Neural progenitor cell (in vitro differentiated cells): ENCODE measurements around the gene UFSP2. TPM values are rescaled to one million over a fixed set of nuclear protein-coding genes. Genes with fewer than 3 reads are reported as not detected.

Source experiments
- DNase-seq: peaks from one replicate; pipeline ENCODE4 v3.0.0-alpha.2; 2016; ENCODE audit warnings: low spot score
- H2AFZ ChIP-seq: fragments of 200-600 bp; sonication (generic); replicated peaks from 2 replicates; pipeline ENCODE4 v1.6.1; 2016; ENCODE audit warnings: antibody characterized with exemption
- H3F3A ChIP-seq: fragments of 200-600 bp; sonication (generic); 2 replicates; pipeline ENCODE4 v1.6.1; 2016; ENCODE audit warnings: antibody characterized with exemption, low read depth
- H3K27ac ChIP-seq: fragments of 200-600 bp; sonication (generic); 2 replicates; pipeline ENCODE4 v1.5.1; 2016; ENCODE audit warnings: mild to moderate bottlenecking
- H3K27me3 ChIP-seq: fragments of 200-600 bp; sonication (generic); 2 replicates; pipeline ENCODE4 v1.6.1; 2016; ENCODE audit warnings: mild to moderate bottlenecking, moderate library complexity
- H3K36me3 ChIP-seq: fragments of 200-600 bp; sonication (generic); 2 replicates; pipeline ENCODE4 v1.5.1; 2016
- H3K4me1 ChIP-seq: fragments of 200-600 bp; sonication (generic); 2 replicates; pipeline ENCODE4 v1.6.1; 2016; ENCODE audit warnings: mixed run types
- H3K4me2 ChIP-seq: fragments of 200-600 bp; sonication (generic); 2 replicates; pipeline ENCODE4 v1.6.1; 2016
- H3K4me3 ChIP-seq: fragments of 200-600 bp; sonication (generic); 2 replicates; pipeline ENCODE4 v1.5.1; 2016
- H3K79me2 ChIP-seq: fragments of 200-600 bp; sonication (generic); 2 replicates; pipeline ENCODE4 v1.6.1; 2016; ENCODE audit warnings: low read depth
- H3K9ac ChIP-seq: fragments of 200-600 bp; sonication (generic); 2 replicates; pipeline ENCODE4 v1.6.1; 2016
- H3K9me3 ChIP-seq: fragments of 200-600 bp; sonication (generic); 2 replicates; pipeline ENCODE4 v1.5.1; 2016; ENCODE audit warnings: low read depth
- H4K20me1 ChIP-seq: fragments of 200-600 bp; sonication (generic); 2 replicates; pipeline ENCODE4 v1.6.1; 2016; ENCODE audit warnings: low read depth
- H3K27ac Mint-ChIP-seq: 3 replicates; pipeline ENCODE4 v1.8.0; 2021; ENCODE audit warnings: mixed read lengths
- H3K27me3 Mint-ChIP-seq: 2 replicates; pipeline ENCODE4 v1.8.0; 2022; ENCODE audit warnings: low read depth, mild to moderate bottlenecking, inconsistent platforms, moderate library complexity, mixed read lengths; ENCODE audit not compliant: insufficient read depth
- H3K36me3 Mint-ChIP-seq: 3 replicates; pipeline ENCODE4 v1.8.0; 2021; ENCODE audit warnings: mixed read lengths
- H3K4me1 Mint-ChIP-seq: 3 replicates; pipeline ENCODE4 v1.8.0; 2021; ENCODE audit warnings: mixed read lengths
- H3K4me3 Mint-ChIP-seq: 3 replicates; pipeline ENCODE4 v1.8.0; 2021; ENCODE audit warnings: mild to moderate bottlenecking, moderate library complexity, mixed read lengths
- H3K9me3 Mint-ChIP-seq: 3 replicates; pipeline ENCODE4 v1.8.0; 2020; ENCODE audit warnings: mixed read lengths
- EZH2 ChIP-seq: fragments of 200-600 bp; sonication (generic); IDR thresholded peaks from 2 replicates; pipeline ENCODE4 v1.6.1; 2017; ENCODE audit warnings: antibody characterized with exemption, mild to moderate bottlenecking, moderate library complexity
- EZH2phosphoT487 ChIP-seq: fragments of 200-600 bp; sonication (generic); IDR thresholded peaks from 2 replicates; pipeline ENCODE4 v1.6.1; 2017; ENCODE audit warnings: antibody characterized with exemption
- total RNA-seq: library from RNA; depleted of rRNA; stranded (reverse); fragments of >200 nt; gene quantifications from 2 replicates; pipeline ENCODE4 v1.2.3, GENCODE V29; 2015; ENCODE audit warnings: low replicate concordance
- TF ChIP-seq, protein P1 (sequence below): fragments of 200-600 bp; sonication (generic); IDR thresholded peaks from 2 replicates; pipeline ENCODE4 v1.5.1; 2017; ENCODE audit warnings: antibody characterized with exemption, mild to moderate bottlenecking

UFSP2 gene
- total RNA-seq, 1 donor from 2014 or later: 56.9 TPM

DNA sequence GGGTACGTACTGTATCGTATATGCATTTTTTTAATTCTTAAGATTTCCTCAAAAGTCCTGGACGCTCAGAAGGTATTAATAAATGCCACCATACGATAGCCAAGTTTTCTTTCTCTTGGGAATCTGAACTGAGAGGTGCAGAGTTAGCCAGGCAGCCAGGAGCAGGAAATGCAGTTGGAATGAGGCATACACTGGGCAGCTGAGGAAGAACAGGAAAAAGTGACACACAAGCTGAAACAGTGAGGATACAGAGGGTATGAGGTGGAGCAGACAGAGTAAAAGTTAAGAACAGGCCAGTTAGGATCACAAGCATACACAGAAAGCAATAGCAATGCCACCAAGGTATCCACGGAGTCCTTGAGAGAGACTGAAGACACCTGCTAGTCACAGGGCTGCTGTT lies 13.4 kb downstream of the UFSP2 start:
- DNase-seq: no peak
- H3K27ac Mint-ChIP-seq: no peak overlapping the region

DNA sequence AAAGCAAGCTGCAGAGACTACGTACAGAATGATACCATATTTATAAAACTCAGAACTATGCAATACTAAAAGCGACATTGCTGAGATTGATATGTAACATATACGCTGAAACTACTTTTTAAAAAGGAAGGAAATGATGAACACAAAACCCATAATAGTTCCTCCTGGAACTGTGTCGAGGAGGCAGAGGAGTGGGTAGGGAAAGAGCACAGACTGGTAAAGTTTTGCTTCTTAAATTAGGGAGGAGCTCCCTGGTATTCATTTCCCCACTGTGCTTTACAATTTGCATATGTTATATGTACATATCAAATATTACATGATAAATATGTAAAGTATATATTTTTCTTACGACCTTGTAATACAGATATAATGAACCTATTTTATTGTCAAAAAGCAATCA lies 13.9 kb downstream of the UFSP2 start:
- no peak overlapping the region for H3K4me2 ChIP-seq
- no peaks in the 10 kb centered on the region for H3K9me3 Mint-ChIP-seq
- no peaks in the 10 kb centered on the region for H3K4me1 ChIP-seq
- no peaks in the 10 kb centered on the region for H3K79me2 ChIP-seq
- no peaks in the 10 kb centered on the region for H3F3A ChIP-seq
- peaks cover 21% of the 10 kb centered on the region for H3K36me3 Mint-ChIP-seq
- H3K9me3 ChIP-seq: peaks cover 5% of the 10 kb centered on the region
- H3K27me3 ChIP-seq: no peaks in the 10 kb centered on the region
- H3K36me3 ChIP-seq: peaks cover 6% of the 10 kb centered on the region
- no peak overlapping the region for H3K4me3 ChIP-seq
- no peak overlapping the region for H3K4me3 Mint-ChIP-seq
- no peak overlapping the region for H3K27ac Mint-ChIP-seq
- no peaks in the 10 kb centered on the region for H4K20me1 ChIP-seq
- TF ChIP-seq, protein P1, sequence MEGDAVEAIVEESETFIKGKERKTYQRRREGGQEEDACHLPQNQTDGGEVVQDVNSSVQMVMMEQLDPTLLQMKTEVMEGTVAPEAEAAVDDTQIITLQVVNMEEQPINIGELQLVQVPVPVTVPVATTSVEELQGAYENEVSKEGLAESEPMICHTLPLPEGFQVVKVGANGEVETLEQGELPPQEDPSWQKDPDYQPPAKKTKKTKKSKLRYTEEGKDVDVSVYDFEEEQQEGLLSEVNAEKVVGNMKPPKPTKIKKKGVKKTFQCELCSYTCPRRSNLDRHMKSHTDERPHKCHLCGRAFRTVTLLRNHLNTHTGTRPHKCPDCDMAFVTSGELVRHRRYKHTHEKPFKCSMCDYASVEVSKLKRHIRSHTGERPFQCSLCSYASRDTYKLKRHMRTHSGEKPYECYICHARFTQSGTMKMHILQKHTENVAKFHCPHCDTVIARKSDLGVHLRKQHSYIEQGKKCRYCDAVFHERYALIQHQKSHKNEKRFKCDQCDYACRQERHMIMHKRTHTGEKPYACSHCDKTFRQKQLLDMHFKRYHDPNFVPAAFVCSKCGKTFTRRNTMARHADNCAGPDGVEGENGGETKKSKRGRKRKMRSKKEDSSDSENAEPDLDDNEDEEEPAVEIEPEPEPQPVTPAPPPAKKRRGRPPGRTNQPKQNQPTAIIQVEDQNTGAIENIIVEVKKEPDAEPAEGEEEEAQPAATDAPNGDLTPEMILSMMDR: no peak
- TF ChIP-seq EZH2phosphoT487 (no peak), EZH2 (no peak)
- H3K4me1 Mint-ChIP-seq: no peaks in the 10 kb centered on the region
- H3K9ac ChIP-seq: no peak overlapping the region
- H2AFZ ChIP-seq: no peak overlapping the region
- H3K27ac ChIP-seq: no peak overlapping the region
- H3K27me3 Mint-ChIP-seq: peaks cover 5% of the 10 kb centered on the region
- no peak for DNase-seq

More for the DNA sequence above, 13.4 kb downstream of the UFSP2 start:
- TF ChIP-seq EZH2: no peak
- TF ChIP-seq, protein P1: no peak
- TF ChIP-seq EZH2phosphoT487: no peak
- peaks cover 23% of the 10 kb centered on the region for H3K36me3 Mint-ChIP-seq
- H3K79me2 ChIP-seq: no peaks in the 10 kb centered on the region
- no peaks in the 10 kb centered on the region for H3K27me3 ChIP-seq
- peaks cover 5% of the 10 kb centered on the region for H3K9me3 ChIP-seq
- H3K4me3 Mint-ChIP-seq: no peak overlapping the region
- no peak overlapping the region for H2AFZ ChIP-seq
- H3K27ac ChIP-seq: no peak overlapping the region
- H3K4me1 ChIP-seq: no peaks in the 10 kb centered on the region
- no peaks in the 10 kb centered on the region for H3F3A ChIP-seq
- no peaks in the 10 kb centered on the region for H3K9me3 Mint-ChIP-seq
- H3K27me3 Mint-ChIP-seq: peaks cover 5% of the 10 kb centered on the region
- H3K4me2 ChIP-seq: no peak overlapping the region
- H4K20me1 ChIP-seq: no peaks in the 10 kb centered on the region
- H3K4me3 ChIP-seq: no peak overlapping the region
- H3K36me3 ChIP-seq: peaks cover 6% of the 10 kb centered on the region
- H3K9ac ChIP-seq: no peak overlapping the region
- H3K4me1 Mint-ChIP-seq: no peaks in the 10 kb centered on the region

DNA sequence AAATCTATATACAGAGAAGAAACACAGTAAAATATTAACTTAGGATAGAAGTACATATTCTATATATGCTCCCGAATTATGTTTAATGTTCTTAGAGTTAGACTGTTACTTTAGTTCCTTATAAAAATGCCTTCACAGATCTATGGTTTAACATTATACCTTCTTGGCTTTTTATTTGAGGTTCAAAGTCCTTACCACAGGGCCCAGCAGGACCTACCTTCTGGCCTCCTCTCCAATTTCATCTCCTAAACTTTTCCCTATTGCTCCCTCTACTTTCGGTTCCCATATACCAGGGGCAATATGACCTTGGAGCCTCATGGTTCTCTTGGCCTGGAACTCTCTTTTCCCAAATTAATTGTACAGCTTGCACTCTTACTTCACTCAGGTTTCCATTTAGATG lies 17.3 kb downstream of the UFSP2 start:
- H3K36me3 Mint-ChIP-seq: peaks cover 16% of the 10 kb centered on the region
- Histone ChIP-seq H3K4me2 (no peak overlapping the region), H3K9ac (no peak overlapping the region), H3K27me3 (no peaks in the 10 kb centered on the region), H3K36me3 (peaks cover 6% of the 10 kb centered on the region), H3K27ac (no peak overlapping the region), H3F3A (no peaks in the 10 kb centered on the region), H3K4me1 (no peaks in the 10 kb centered on the region), H3K4me3 (no peak overlapping the region), H2AFZ (no peak overlapping the region), H3K79me2 (no peaks in the 10 kb centered on the region), H4K20me1 (no peaks in the 10 kb centered on the region), H3K9me3 (peaks cover 5% of the 10 kb centered on the region)
- TF ChIP-seq, protein P1: no peak
- TF ChIP-seq EZH2phosphoT487: no peak
- no peak for TF ChIP-seq EZH2
- H3K4me3 Mint-ChIP-seq: no peak overlapping the region
- H3K27me3 Mint-ChIP-seq: peaks cover 5% of the 10 kb centered on the region
- no peaks in the 10 kb centered on the region for H3K9me3 Mint-ChIP-seq
- H3K27ac Mint-ChIP-seq: no peak overlapping the region
- H3K4me1 Mint-ChIP-seq: peaks cover 3% of the 10 kb centered on the region
- no peak for DNase-seq
